GM23338 (cell line): Measurements from ENCODE around the gene CMIP. TPM values are rescaled to one million over a fixed set of nuclear protein-coding genes. Genes with fewer than 3 reads are reported as not detected.

Source experiments
- ATAC-seq: fragments of 200-7000 bp; cut with Tn5 transposase; 3 replicates; pipeline ENCODE4 v1.9.1; 2020
- DNase-seq: peaks from one replicate; pipeline ENCODE4 v3.0.0-alpha.2; 2015; ENCODE audit warnings: low spot score
- H2AFZ ChIP-seq: fragments of 200-600 bp; sonication (generic); 2 replicates; pipeline ENCODE4 v1.8.0; 2016; ENCODE audit warnings: antibody characterized with exemption, mild to moderate bottlenecking, moderate library complexity
- H3F3A ChIP-seq: fragments of 200-600 bp; sonication (generic); replicated peaks from 2 replicates; pipeline ENCODE4 v1.8.0; 2017; ENCODE audit warnings: antibody characterized with exemption, mixed run types, low read depth
- H3K27ac ChIP-seq: fragments of 200-600 bp; sonication (generic); 2 replicates; pipeline ENCODE4 v1.6.1; 2016; ENCODE audit warnings: low read depth
- H3K27me3 ChIP-seq: fragments of 200-600 bp; sonication (generic); 2 replicates; pipeline ENCODE4 v1.8.0; 2016; ENCODE audit warnings: mild to moderate bottlenecking, mixed run types, moderate library complexity; ENCODE audit not compliant: insufficient read depth
- H3K36me3 ChIP-seq: fragments of 200-600 bp; sonication (generic); 2 replicates; pipeline ENCODE4 v1.8.0; 2016; ENCODE audit warnings: mild to moderate bottlenecking; ENCODE audit not compliant: insufficient read depth
- H3K4me1 ChIP-seq: fragments of 200-600 bp; sonication (generic); 2 replicates; pipeline ENCODE4 v1.8.0; 2016; ENCODE audit warnings: mild to moderate bottlenecking, moderate library complexity; ENCODE audit not compliant: insufficient read depth
- H3K4me2 ChIP-seq: fragments of 200-600 bp; sonication (generic); 2 replicates; pipeline ENCODE4 v1.7.1; 2017; ENCODE audit warnings: mixed run types
- H3K4me3 ChIP-seq: fragments of 200-600 bp; sonication (generic); 2 replicates; pipeline ENCODE4 v1.6.1; 2016; ENCODE audit warnings: mixed run types
- H3K79me2 ChIP-seq: fragments of 200-600 bp; sonication (generic); replicated peaks from 2 replicates; pipeline ENCODE4 v1.8.0; 2017; ENCODE audit warnings: mild to moderate bottlenecking; ENCODE audit not compliant: insufficient read depth
- H3K9me2 ChIP-seq: fragments of 200-600 bp; sonication (generic); 2 replicates; pipeline ENCODE4 v1.8.0; 2017; ENCODE audit not compliant: insufficient read depth
- H4K20me1 ChIP-seq: fragments of 200-600 bp; sonication (generic); replicated peaks from 2 replicates; pipeline ENCODE4 v1.8.0; 2017; ENCODE audit warnings: mild to moderate bottlenecking; ENCODE audit not compliant: insufficient read depth
- H3K27ac Mint-ChIP-seq: 2 replicates; pipeline ENCODE4 v1.8.0; 2020; ENCODE audit warnings: inconsistent platforms, mild to moderate bottlenecking, moderate library complexity, mixed read lengths
- H3K27me3 Mint-ChIP-seq: 3 replicates; pipeline ENCODE4 v1.8.0; 2022; ENCODE audit warnings: low read depth, mild to moderate bottlenecking, moderate library complexity, mixed read lengths, inconsistent platforms; ENCODE audit not compliant: insufficient read depth, poor library complexity
- H3K36me3 Mint-ChIP-seq: 3 replicates; pipeline ENCODE4 v1.8.0; 2021; ENCODE audit warnings: low read depth, mild to moderate bottlenecking, inconsistent platforms, moderate library complexity, mixed read lengths
- H3K4me1 Mint-ChIP-seq: 3 replicates; pipeline ENCODE4 v1.8.0; 2020; ENCODE audit warnings: mild to moderate bottlenecking, inconsistent platforms, mixed read lengths
- H3K4me3 Mint-ChIP-seq: 3 replicates; pipeline ENCODE4 v1.8.0; 2021; ENCODE audit warnings: moderate library complexity, mild to moderate bottlenecking, inconsistent platforms, mixed read lengths
- H3K9me3 Mint-ChIP-seq: 3 replicates; pipeline ENCODE4 v1.8.0; 2020; ENCODE audit warnings: moderate library complexity, mild to moderate bottlenecking, inconsistent platforms, mixed read lengths
- CREB1 ChIP-seq: fragments of 250-450 bp; sonication (Bioruptor Pico); IDR thresholded peaks from 2 replicates; pipeline ENCODE4 v1.5.0; 2020; ENCODE audit warnings: low read depth, mild to moderate bottlenecking, moderate library complexity
- CTCF ChIP-seq, 2 experiments: fragments of 200-600 bp in 1 of 2; sonication (generic) in 1 of 2; conservative IDR thresholded peaks; 2 replicates each; pipeline versions ENCODE4 v1.5.1 to v1.6.1; 2016 to 2017; ENCODE audit warnings: antibody characterized with exemption in 2 of 2, low read depth in 2 of 2, mild to moderate bottlenecking in 2 of 2, moderate library complexity in 1 of 2
- ETS1 ChIP-seq: IDR thresholded peaks from 2 replicates; pipeline ENCODE4 v1.6.1; 2016; ENCODE audit warnings: antibody characterized with exemption
- EZH2 ChIP-seq: fragments of 200-600 bp; sonication (generic); IDR thresholded peaks from one replicate; pipeline ENCODE4 v1.8.0; 2017; ENCODE audit warnings: antibody characterized with exemption, mild to moderate bottlenecking, low read depth; ENCODE audit not compliant: unreplicated experiment
- EZH2phosphoT487 ChIP-seq: fragments of 200-600 bp; sonication (generic); IDR thresholded peaks from one replicate; pipeline ENCODE4 v1.8.1; 2018; ENCODE audit warnings: antibody characterized with exemption; ENCODE audit not compliant: unreplicated experiment
- JUNB ChIP-seq: IDR thresholded peaks from one replicate; pipeline ENCODE4 v1.6.1; 2016; ENCODE audit warnings: antibody characterized with exemption; ENCODE audit not compliant: unreplicated experiment
- NANOG ChIP-seq: IDR thresholded peaks from 2 replicates; pipeline ENCODE4 v1.6.1; 2016; ENCODE audit warnings: antibody characterized with exemption, borderline replicate concordance
- POLR2AphosphoS5 ChIP-seq: IDR thresholded peaks from 2 replicates; pipeline ENCODE4 v1.6.1; 2016; ENCODE audit warnings: antibody characterized with exemption, low read depth
- REST ChIP-seq: IDR thresholded peaks from one replicate; pipeline ENCODE4 v1.6.1; 2018; ENCODE audit warnings: antibody characterized with exemption; ENCODE audit not compliant: unreplicated experiment
- STAT1 ChIP-seq: IDR thresholded peaks from one replicate; pipeline ENCODE4 v1.6.1; 2016; ENCODE audit warnings: antibody characterized with exemption; ENCODE audit not compliant: unreplicated experiment
- ZNF114 ChIP-seq: fragments of 250-450 bp; sonication (Bioruptor Pico); IDR thresholded peaks from 2 replicates; pipeline ENCODE4 v1.5.0; 2020; ENCODE audit warnings: mild to moderate bottlenecking, moderate library complexity
- ZNF331 ChIP-seq: fragments of 250-450 bp; sonication (Bioruptor Pico); IDR thresholded peaks from 2 replicates; pipeline ENCODE4 v1.5.0; 2020; ENCODE audit warnings: low read depth, mild to moderate bottlenecking, moderate library complexity
- ZNF462 ChIP-seq: fragments of 250-450 bp; sonication (Bioruptor Pico); IDR thresholded peaks from 2 replicates; pipeline ENCODE4 v1.5.0; 2020; ENCODE audit warnings: mild to moderate bottlenecking, moderate library complexity
- polyA plus RNA-seq: library from polyadenylated mRNA; unstranded; fragments of >200 nt; fragmentation: Nextera tagmentation; extraction: Ambion mirVana; gene quantifications from 2 replicates; pipeline ENCODE4 v1.2.1, GENCODE V29; 2016
- total RNA-seq: library from RNA; depleted of rRNA; stranded (reverse); fragments of >200 nt; shearing (Covaris generic); gene quantifications from 2 replicates; pipeline ENCODE4 v1.2.3, GENCODE V29; 2014

Gene CMIP
- total and polyA plus RNA-seq, 2 experiments from 2014 or later, result 9.5 to 62.3 TPM

GRCh38 chr16:81629034-81629802, 184.6 kb downstream of the CMIP start:
- no peaks in the 10 kb centered on the region; the same call in 1 of the 2 replicates for H4K20me1 ChIP-seq
- Mint-ChIP-seq H3K4me1 (peaks cover 36% of the 10 kb centered on the region), H3K36me3 (no peaks in the 10 kb centered on the region; the same call in 2 of the 3 replicates), H3K27me3 (peaks cover 3% of the 10 kb centered on the region), H3K27ac (no peak overlapping the region), H3K4me3 (no peak overlapping the region), H3K9me3 (no peaks in the 10 kb centered on the region)
- no peaks in the 10 kb centered on the region for H3K9me2 ChIP-seq
- H3K27ac ChIP-seq, result no peak overlapping the region
- no peak overlapping the region for H3K4me3 ChIP-seq
- H3K79me2 ChIP-seq, result peaks cover 32% of the 10 kb centered on the region
- H3K27me3 ChIP-seq, result no peaks in the 10 kb centered on the region
- ATAC-seq, result no peak
- H3F3A ChIP-seq, result no peaks in the 10 kb centered on the region
- H2AFZ ChIP-seq, result no peak overlapping the region
- no peak for TF ChIP-seq POLR2AphosphoS5
- no peak for TF ChIP-seq NANOG
- no peak for TF ChIP-seq ETS1
- TF ChIP-seq CREB1 (CRISPR knock-in tag), result no peak
- no peak for TF ChIP-seq EZH2phosphoT487
- TF ChIP-seq EZH2, result no peak
- TF ChIP-seq ZNF331, result no peak
- no peak for TF ChIP-seq JUNB
- no peak for TF ChIP-seq REST
- TF ChIP-seq CTCF (conservative IDR thresholded peaks at IDR 0.05; ENCODE audit: low read depth in 2 of 2), result no peak
- no peak for TF ChIP-seq ZNF114 (CRISPR knock-in tag)
- no peak for TF ChIP-seq ZNF462
- no peak for TF ChIP-seq STAT1
- DNase-seq, result no peak
- H3K4me2 ChIP-seq, result no peak overlapping the region
- H3K4me1 ChIP-seq, result peaks cover 23% of the 10 kb centered on the region
- H3K36me3 ChIP-seq, result no peaks in the 10 kb centered on the region
